D341Med (cell line): ENCODE data around the gene CTNNBIP1.
"Not testable (repeated sequence)": the region's sequence is repeated elsewhere in the genome, so short reads cannot be mapped to it uniquely, and the experiment has no call there.

Source experiments
- DNase-seq: peaks from one replicate; pipeline ENCODE4 v3.0.0; 2012; ENCODE audit warnings: low spot score

The CTNNBIP1 gene

GRCh38 chr1:9910076-9910422 lies at the start of gene CTNNBIP1:
TSS of gene CTNNBIP1 (minus strand) at chr1:9910269. CDS start at chr1:9872064, 38,205 bp downstream.
- no peak for DNase-seq

GRCh38 chr1:9957726-9958125 lies 47.7 kb upstream of the CTNNBIP1 start:
- DNase-seq: peak; percentile 36

- no peak for DNase-seq
Observed at GRCh38 chr1:9946315-9946714, 36.2 kb upstream of the CTNNBIP1 start.

- peak; percentile 94 for DNase-seq
Observed at GRCh38 chr1:9942939-9943788, 33.1 kb upstream of the CTNNBIP1 start, which contains the start of the genes LZIC and NMNAT1. TSS of gene LZIC (minus strand) at chr1:9943391. CDS start at chr1:9936619, 6,772 bp downstream. TSS of gene NMNAT1 (plus strand) at chr1:9943475. CDS start at chr1:9972074, 28,599 bp downstream.

GRCh38 chr1:9942399-9942938 lies 32.4 kb upstream of the CTNNBIP1 start:
- peak; percentile 46 for DNase-seq

- DNase-seq: no peak
Observed at GRCh38 chr1:9929431-9930385, 19.6 kb upstream of the CTNNBIP1 start.

- no peak for DNase-seq
Observed at GRCh38 chr1:9927259-9927658, 17.2 kb upstream of the CTNNBIP1 start.

- DNase-seq: no peak
Observed at GRCh38 chr1:9922342-9922741, 12.3 kb upstream of the CTNNBIP1 start.

GRCh38 chr1:9920606-9921005 lies 10.5 kb upstream of the CTNNBIP1 start:
- DNase-seq: no peak

GRCh38 chr1:9917901-9918300 lies 7.8 kb upstream of the CTNNBIP1 start:
- DNase-seq: no peak

GRCh38 chr1:9917495-9917894 lies 7.4 kb upstream of the CTNNBIP1 start:
- DNase-seq: not testable (repeated sequence)

GRCh38 chr1:9916452-9916851 lies 6.4 kb upstream of the CTNNBIP1 start:
- no peak for DNase-seq

GRCh38 chr1:9914610-9914937 lies 4.5 kb upstream of the CTNNBIP1 start:
- DNase-seq: no peak

GRCh38 chr1:9912264-9912936 lies 2.3 kb upstream of the CTNNBIP1 start:
- no peak for DNase-seq

GRCh38 chr1:9910423-9911178 lies 532 bp upstream of the CTNNBIP1 start:
- DNase-seq: peak; percentile 98

- DNase-seq: peak; percentile 28
Observed at GRCh38 chr1:9909234-9910046, 629 bp downstream of the CTNNBIP1 start.

GRCh38 chr1:9908871-9909233 lies 1.2 kb downstream of the CTNNBIP1 start:
- DNase-seq: no peak

- no peak for DNase-seq
Observed at GRCh38 chr1:9907441-9907840, 2.6 kb downstream of the CTNNBIP1 start.

- DNase-seq: no peak
Observed at GRCh38 chr1:9906466-9906865, 3.6 kb downstream of the CTNNBIP1 start.

- no peak for DNase-seq
Observed at GRCh38 chr1:9905010-9905409, 5.1 kb downstream of the CTNNBIP1 start.
